Endothelial cell of umbilical vein (primary cell): ENCODE results near the gene ONECUT2.

ENCODE experiments used
- EZH2 ChIP-seq: IDR thresholded peaks from 2 replicates; pipeline ENCODE4 v1.6.1; 2012; ENCODE audit warnings: borderline replicate concordance, low read depth, mild to moderate bottlenecking, moderate library complexity, low read length, inconsistent platforms; ENCODE audit not compliant: severe bottlenecking
- FOS ChIP-seq: IDR thresholded peaks from 2 replicates; pipeline ENCODE4 v1.6.1; 2011; ENCODE audit warnings: mild to moderate bottlenecking, low read length, moderate library complexity, borderline replicate concordance; ENCODE audit not compliant: insufficient read depth
- GATA2 ChIP-seq: IDR thresholded peaks from 2 replicates; pipeline ENCODE4 v1.7.0; 2011; ENCODE audit warnings: low read depth, mild to moderate bottlenecking, moderate library complexity, mixed read lengths, low read length; ENCODE audit not compliant: insufficient read length, insufficient read depth
- JUN ChIP-seq: IDR thresholded peaks from 2 replicates; pipeline ENCODE4 v1.6.1; 2011; ENCODE audit warnings: borderline replicate concordance, low read depth; ENCODE audit not compliant: insufficient read length, insufficient read depth
- POLR2A ChIP-seq: IDR thresholded peaks from 2 replicates; pipeline ENCODE4 v1.6.1; 2012; ENCODE audit warnings: low read depth, mild to moderate bottlenecking, control low read depth, low read length
- POLR2AphosphoS5 ChIP-seq: IDR thresholded peaks from 2 replicates; pipeline ENCODE4 v1.6.1; 2012; ENCODE audit warnings: low read depth, mild to moderate bottlenecking, control low read depth, low read length, moderate library complexity; ENCODE audit not compliant: insufficient read depth
- TF ChIP-seq, protein P1 (sequence below), 2 donors: IDR thresholded peaks; 1 replicate in 1 of 2; 2 replicates in 1 of 2; pipeline ENCODE4 v1.5.1; 2011; ENCODE audit warnings: low read length in 2 of 2, mild to moderate bottlenecking in 2 of 2, moderate library complexity in 2 of 2, control low read depth in 1 of 2, inconsistent platforms in 1 of 2, low read depth in 1 of 2; ENCODE audit not compliant: insufficient read depth in 1 of 2; ENCODE audit errors: extremely low read depth in 1 of 2
- TF ChIP-seq, protein P2 (sequence below): IDR thresholded peaks from 2 replicates; pipeline ENCODE4 v1.6.1; 2011; ENCODE audit not compliant: insufficient read depth, insufficient read length

DNA sequence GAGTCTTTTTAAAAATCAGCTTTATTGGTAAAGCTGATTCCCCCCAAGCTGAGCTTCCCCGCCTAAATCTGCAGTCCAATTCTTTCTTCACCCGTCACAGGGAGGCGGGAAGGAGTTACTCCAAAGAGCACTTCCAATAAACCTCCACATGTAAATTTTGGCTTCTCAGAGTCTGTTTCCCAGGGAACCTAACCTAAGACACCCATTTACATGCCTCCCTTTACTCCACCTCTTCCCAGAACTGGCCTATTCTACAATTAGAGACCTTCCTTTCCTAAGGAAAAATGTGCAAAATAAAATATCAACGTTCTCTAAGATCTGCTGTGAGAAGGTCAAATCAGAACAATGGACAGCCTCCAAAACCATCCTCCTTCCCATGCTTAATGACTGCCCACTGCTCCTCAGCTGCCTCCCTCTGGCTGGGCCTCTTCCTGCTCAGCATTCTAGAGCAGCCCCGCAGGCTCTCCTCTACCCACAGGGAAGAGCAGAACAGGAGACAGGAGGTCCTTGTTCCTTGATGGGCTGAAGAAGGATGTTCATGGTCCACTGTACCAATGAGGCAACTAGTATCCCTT lies 63.6 kb downstream of the ONECUT2 start:
- TF ChIP-seq, protein P1, sequence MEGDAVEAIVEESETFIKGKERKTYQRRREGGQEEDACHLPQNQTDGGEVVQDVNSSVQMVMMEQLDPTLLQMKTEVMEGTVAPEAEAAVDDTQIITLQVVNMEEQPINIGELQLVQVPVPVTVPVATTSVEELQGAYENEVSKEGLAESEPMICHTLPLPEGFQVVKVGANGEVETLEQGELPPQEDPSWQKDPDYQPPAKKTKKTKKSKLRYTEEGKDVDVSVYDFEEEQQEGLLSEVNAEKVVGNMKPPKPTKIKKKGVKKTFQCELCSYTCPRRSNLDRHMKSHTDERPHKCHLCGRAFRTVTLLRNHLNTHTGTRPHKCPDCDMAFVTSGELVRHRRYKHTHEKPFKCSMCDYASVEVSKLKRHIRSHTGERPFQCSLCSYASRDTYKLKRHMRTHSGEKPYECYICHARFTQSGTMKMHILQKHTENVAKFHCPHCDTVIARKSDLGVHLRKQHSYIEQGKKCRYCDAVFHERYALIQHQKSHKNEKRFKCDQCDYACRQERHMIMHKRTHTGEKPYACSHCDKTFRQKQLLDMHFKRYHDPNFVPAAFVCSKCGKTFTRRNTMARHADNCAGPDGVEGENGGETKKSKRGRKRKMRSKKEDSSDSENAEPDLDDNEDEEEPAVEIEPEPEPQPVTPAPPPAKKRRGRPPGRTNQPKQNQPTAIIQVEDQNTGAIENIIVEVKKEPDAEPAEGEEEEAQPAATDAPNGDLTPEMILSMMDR (IDR thresholded peaks at IDR 0.05; ENCODE audit: extremely low read depth in 1 of 2, insufficient read depth in 1 of 2, low read depth in 1 of 2, low read length in 2 of 2) = no peak
- no peak for TF ChIP-seq GATA2
- TF ChIP-seq, protein P2, sequence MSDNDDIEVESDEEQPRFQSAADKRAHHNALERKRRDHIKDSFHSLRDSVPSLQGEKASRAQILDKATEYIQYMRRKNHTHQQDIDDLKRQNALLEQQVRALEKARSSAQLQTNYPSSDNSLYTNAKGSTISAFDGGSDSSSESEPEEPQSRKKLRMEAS = no peak
- TF ChIP-seq POLR2AphosphoS5 = no peak
- TF ChIP-seq POLR2A = no peak
- no peak for TF ChIP-seq JUN
- no peak for TF ChIP-seq EZH2
- TF ChIP-seq FOS = no peak
